Measurements from ENCODE around the gene WNK3. TPM values are rescaled to one million over a fixed set of nuclear protein-coding genes. Genes with fewer than 3 reads are reported as not detected.

WNK3 gene
- total and polyA plus RNA-seq, 9 donors = 1.8 to 42.8 (median 10.8) TPM

DNA sequence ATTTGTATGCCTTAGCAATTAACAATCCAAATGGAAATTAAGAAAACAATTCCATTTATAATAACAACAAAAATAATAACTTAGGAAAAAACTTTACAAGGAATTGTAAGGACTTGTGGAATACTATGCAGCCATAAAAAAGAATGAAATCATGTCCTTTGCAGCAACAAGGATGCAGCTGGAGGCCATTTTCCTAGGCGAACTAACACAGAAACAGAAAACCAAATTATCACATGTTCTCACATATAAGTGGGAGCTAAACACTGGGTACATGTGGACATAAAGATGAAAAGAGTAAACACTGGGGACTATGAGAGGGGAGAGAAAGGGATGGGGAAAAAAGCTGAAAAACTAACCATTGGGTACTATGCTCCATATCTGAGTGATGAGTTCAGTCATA is 77.4 kb downstream of the WNK3 start:
- WGBS, 3 donors = 52 to 65% (median 57%) methylated on average over 1 of the region's 1 CpG
- no peaks in the 10 kb centered on the region for H3K9me3 ChIP-seq
- H3K4me1 ChIP-seq (ENCODE audit: insufficient read depth) = no peaks in the 10 kb centered on the region
- intact Hi-C loops (cut with DNase I) = no loop called here
- no peaks in the 10 kb centered on the region for H3K27me3 ChIP-seq
- no peak overlapping the region for H3K27ac ChIP-seq
- no peaks in the 10 kb centered on the region for H3K36me3 ChIP-seq
- TF ChIP-seq, protein P1, sequence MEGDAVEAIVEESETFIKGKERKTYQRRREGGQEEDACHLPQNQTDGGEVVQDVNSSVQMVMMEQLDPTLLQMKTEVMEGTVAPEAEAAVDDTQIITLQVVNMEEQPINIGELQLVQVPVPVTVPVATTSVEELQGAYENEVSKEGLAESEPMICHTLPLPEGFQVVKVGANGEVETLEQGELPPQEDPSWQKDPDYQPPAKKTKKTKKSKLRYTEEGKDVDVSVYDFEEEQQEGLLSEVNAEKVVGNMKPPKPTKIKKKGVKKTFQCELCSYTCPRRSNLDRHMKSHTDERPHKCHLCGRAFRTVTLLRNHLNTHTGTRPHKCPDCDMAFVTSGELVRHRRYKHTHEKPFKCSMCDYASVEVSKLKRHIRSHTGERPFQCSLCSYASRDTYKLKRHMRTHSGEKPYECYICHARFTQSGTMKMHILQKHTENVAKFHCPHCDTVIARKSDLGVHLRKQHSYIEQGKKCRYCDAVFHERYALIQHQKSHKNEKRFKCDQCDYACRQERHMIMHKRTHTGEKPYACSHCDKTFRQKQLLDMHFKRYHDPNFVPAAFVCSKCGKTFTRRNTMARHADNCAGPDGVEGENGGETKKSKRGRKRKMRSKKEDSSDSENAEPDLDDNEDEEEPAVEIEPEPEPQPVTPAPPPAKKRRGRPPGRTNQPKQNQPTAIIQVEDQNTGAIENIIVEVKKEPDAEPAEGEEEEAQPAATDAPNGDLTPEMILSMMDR (IDR thresholded peaks at IDR 0.05) = no peak
- TF ChIP-seq POLR2A (IDR thresholded peaks at IDR 0.05) (no peak), EP300 (IDR thresholded peaks at IDR 0.05) (no peak)
- H3K4me3 ChIP-seq = no peak overlapping the region
- no peak for DNase-seq

DNA sequence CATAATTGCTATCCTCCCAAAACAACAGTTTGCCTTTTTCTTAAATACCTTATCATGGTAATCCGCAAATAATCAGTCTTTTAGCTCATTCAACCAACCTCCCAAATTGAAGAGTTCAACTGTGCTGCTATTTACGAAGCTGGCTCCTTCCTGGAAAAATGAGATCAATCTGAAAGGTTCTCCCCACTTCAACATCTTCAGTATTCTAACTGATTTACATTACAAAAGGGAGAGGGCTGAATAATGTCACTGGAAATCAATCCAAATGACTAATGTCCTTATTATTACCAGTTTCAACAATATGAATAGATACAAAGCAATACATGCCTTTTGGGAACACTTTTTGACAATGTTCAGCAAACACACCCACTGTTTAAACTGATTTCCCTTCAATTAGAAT is 86.2 kb downstream of the WNK3 start:
- no peaks in the 10 kb centered on the region for H3K36me3 ChIP-seq
- H3K9me3 ChIP-seq = no peaks in the 10 kb centered on the region
- no peak overlapping the region for H3K27ac ChIP-seq
- no peaks in the 10 kb centered on the region for H3K4me1 ChIP-seq (ENCODE audit: insufficient read depth)
- no peak for DNase-seq
- H3K27me3 ChIP-seq = no peaks in the 10 kb centered on the region
- TF ChIP-seq POLR2A (IDR thresholded peaks at IDR 0.05) (no peak), EP300 (IDR thresholded peaks at IDR 0.05) (no peak)
- TF ChIP-seq, protein P1 (IDR thresholded peaks at IDR 0.05) = no peak
- no peak overlapping the region for H3K4me3 ChIP-seq
- intact Hi-C loops (cut with DNase I) = no loop called here
- 62 to 69% (median 63%) methylated on average over 2 of the region's 2 CpGs for WGBS, 3 donors

DNA sequence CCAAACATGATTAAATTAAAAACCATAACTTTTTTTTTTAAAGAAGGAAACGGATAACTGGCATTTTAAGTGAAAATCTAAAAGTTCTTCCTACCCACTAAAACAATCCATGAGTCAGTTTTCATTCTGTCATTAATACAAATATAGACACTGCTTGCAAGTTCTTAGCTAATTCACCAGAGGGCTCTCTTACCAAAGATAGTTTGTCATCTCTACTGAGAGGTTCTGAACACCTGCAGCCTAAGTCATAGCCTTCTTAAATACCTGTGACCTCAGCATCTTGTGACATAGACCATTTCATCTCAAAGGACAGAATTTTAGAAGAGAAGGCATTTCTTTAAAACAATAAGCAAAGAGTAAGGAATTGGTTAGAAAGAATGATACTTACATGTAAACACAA is 109.5 kb downstream of the WNK3 start:
- H3K27me3 ChIP-seq = no peaks in the 10 kb centered on the region
- TF ChIP-seq POLR2A (IDR thresholded peaks at IDR 0.05) (no peak), EP300 (IDR thresholded peaks at IDR 0.05) (no peak)
- TF ChIP-seq, protein P1 (IDR thresholded peaks at IDR 0.05) = no peak
- H3K4me3 ChIP-seq = no peak overlapping the region
- intact Hi-C loops (cut with DNase I) = no loop called here
- no peaks in the 10 kb centered on the region for H3K4me1 ChIP-seq (ENCODE audit: insufficient read depth)
- no peak overlapping the region for H3K27ac ChIP-seq
- DNase-seq = no peak
- H3K9me3 ChIP-seq = no peaks in the 10 kb centered on the region
- H3K36me3 ChIP-seq = no peaks in the 10 kb centered on the region
- WGBS, 3 donors = 33 to 45% (median 42%) methylated on average over 1 of the region's 1 CpG

DNA sequence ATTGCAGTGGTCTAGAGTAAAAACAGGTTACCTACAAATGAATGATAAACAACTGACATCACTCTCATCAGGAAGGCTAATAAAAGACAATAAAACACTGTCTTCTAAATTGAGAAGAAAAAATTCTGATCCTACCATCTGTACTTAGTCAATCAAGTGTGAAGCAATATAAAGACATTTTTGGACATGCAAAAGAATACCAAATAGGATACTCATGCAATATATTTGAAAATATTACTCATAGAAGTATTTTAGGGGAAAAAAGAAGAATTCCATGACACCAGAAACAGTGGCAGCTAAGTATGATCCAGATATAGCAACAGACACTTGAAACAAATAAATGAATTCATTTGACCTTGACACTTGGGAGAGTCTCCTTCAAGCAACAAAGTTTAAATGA is 111.0 kb downstream of the WNK3 start:
- no peaks in the 10 kb centered on the region for H3K36me3 ChIP-seq
- no peaks in the 10 kb centered on the region for H3K4me1 ChIP-seq (ENCODE audit: insufficient read depth)
- TF ChIP-seq, protein P1 (IDR thresholded peaks at IDR 0.05) = no peak
- TF ChIP-seq POLR2A (IDR thresholded peaks at IDR 0.05) (no peak), EP300 (IDR thresholded peaks at IDR 0.05) (no peak)
- no peak overlapping the region for H3K4me3 ChIP-seq
- H3K27ac ChIP-seq = no peak overlapping the region
- intact Hi-C loops (cut with DNase I) = no loop called here
- H3K9me3 ChIP-seq = no peaks in the 10 kb centered on the region
- no peaks in the 10 kb centered on the region for H3K27me3 ChIP-seq
- DNase-seq = no peak

DNA sequence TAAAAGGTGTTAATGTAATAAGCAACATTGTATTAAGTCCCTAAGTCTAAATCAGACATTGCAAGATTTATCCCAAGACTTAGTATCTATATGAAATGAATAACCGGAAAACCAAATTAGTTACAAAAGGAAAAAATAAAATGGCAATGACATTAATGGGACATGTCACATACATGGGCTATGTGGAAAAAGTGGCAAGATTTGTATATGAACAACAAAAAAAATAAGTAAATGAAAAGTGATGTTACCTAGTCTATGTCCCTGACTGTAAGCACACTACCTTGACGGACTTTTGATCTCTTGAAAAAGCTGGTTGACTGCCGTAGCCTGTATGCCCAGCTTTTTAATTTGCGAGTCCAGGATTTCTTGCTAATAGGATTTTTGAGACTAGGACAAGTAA is 119.3 kb downstream of the WNK3 start:
- Histone ChIP-seq H3K36me3 (no peaks in the 10 kb centered on the region), H3K9me3 (no peaks in the 10 kb centered on the region), H3K4me3 (no peak overlapping the region), H3K4me1 (ENCODE audit: insufficient read depth) (no peaks in the 10 kb centered on the region), H3K27ac (no peak overlapping the region), H3K27me3 (no peaks in the 10 kb centered on the region)
- TF ChIP-seq POLR2A (IDR thresholded peaks at IDR 0.05) (no peak), EP300 (IDR thresholded peaks at IDR 0.05) (no peak)
- TF ChIP-seq, protein P1 (IDR thresholded peaks at IDR 0.05) = no peak
- DNase-seq = no peak
- intact Hi-C loops (cut with DNase I) = no loop called here
- WGBS, 3 donors = 94 to 98% (median 97%) methylated on average over 4 of the region's 4 CpGs
